Liver (tissue), 9 donors: Measurements from ENCODE around the gene THOC7. TPM values are rescaled to one million over a fixed set of nuclear protein-coding genes. Genes with fewer than 3 reads are reported as not detected.

ENCODE experiments used
- DNase-seq: peaks from one replicate; pipeline ENCODE4 v3.0.0-alpha.2; 2017; ENCODE audit warnings: low spot score
- H3K27ac ChIP-seq, 2 donors: one replicate each; pipeline ENCODE4 v1.7.0; 2013; ENCODE audit warnings: inconsistent platforms in 2 of 2, low read length in 2 of 2, control low read depth in 1 of 2, low read depth in 1 of 2, mild to moderate bottlenecking in 1 of 2
- H3K27me3 ChIP-seq, 4 donors: one replicate each; pipeline versions ENCODE4 v1.6.1 to v1.7.0; 2013; ENCODE audit warnings: low read length in 3 of 4, inconsistent platforms in 1 of 4, mild to moderate bottlenecking in 1 of 4, moderate library complexity in 1 of 4; ENCODE audit not compliant: control insufficient read depth in 4 of 4, insufficient read depth in 4 of 4
- H3K36me3 ChIP-seq, 4 donors: one replicate each; pipeline versions ENCODE4 v1.6.1 to v1.7.0; 2013; ENCODE audit warnings: low read length in 3 of 4, mild to moderate bottlenecking in 3 of 4, low read depth in 1 of 4, moderate library complexity in 1 of 4; ENCODE audit not compliant: control insufficient read depth in 4 of 4, insufficient read depth in 3 of 4
- H3K4me1 ChIP-seq, 4 donors: one replicate each; pipeline versions ENCODE4 v1.6.1 to v1.7.0; 2013; ENCODE audit warnings: low read length in 3 of 4, mild to moderate bottlenecking in 3 of 4, moderate library complexity in 1 of 4; ENCODE audit not compliant: control insufficient read depth in 4 of 4, insufficient read depth in 4 of 4
- H3K4me3 ChIP-seq, 3 donors: one replicate each; pipeline versions ENCODE4 v1.6.1 to v1.7.0; 2013; ENCODE audit warnings: low read length in 3 of 3, control low read depth in 1 of 3, low read depth in 1 of 3, mild to moderate bottlenecking in 1 of 3
- H3K9ac ChIP-seq, 2 donors: one replicate each; pipeline ENCODE4 v1.7.0; 2013; ENCODE audit warnings: low read length in 2 of 2, mild to moderate bottlenecking in 2 of 2, moderate library complexity in 2 of 2, control low read depth in 1 of 2, low read depth in 1 of 2
- H3K9me3 ChIP-seq, 4 donors: one replicate each; pipeline versions ENCODE4 v1.6.1 to v1.7.0; 2013; ENCODE audit warnings: low read length in 3 of 4; ENCODE audit not compliant: control insufficient read depth in 4 of 4
- EGR1 ChIP-seq, 2 donors: IDR thresholded peaks; 2 replicates each; pipeline ENCODE4 v1.6.1; 2016 to 2018; ENCODE audit warnings: antibody characterized with exemption in 2 of 2, low read depth in 2 of 2
- FOXA1 ChIP-seq: IDR thresholded peaks from 2 replicates; pipeline ENCODE4 v1.6.1; 2016; ENCODE audit warnings: antibody characterized with exemption
- FOXA2 ChIP-seq: IDR thresholded peaks from 2 replicates; pipeline ENCODE4 v1.6.1; 2016; ENCODE audit warnings: antibody characterized with exemption
- HNF4A ChIP-seq, 2 donors: conservative IDR thresholded peaks; 2 replicates each; pipeline ENCODE4 v1.6.1; 2016; ENCODE audit warnings: antibody characterized with exemption in 2 of 2, mild to moderate bottlenecking in 2 of 2
- JUND ChIP-seq, 2 donors: IDR thresholded peaks; 2 replicates each; pipeline ENCODE4 v1.6.1; 2016; ENCODE audit warnings: antibody characterized with exemption in 2 of 2
- NR2F2 ChIP-seq: IDR thresholded peaks from 2 replicates; pipeline ENCODE4 v1.6.1; 2016; ENCODE audit warnings: antibody characterized with exemption
- REST ChIP-seq: IDR thresholded peaks from 2 replicates; pipeline ENCODE4 v1.6.1; 2016; ENCODE audit warnings: antibody characterized with exemption, mild to moderate bottlenecking
- SP1 ChIP-seq: IDR thresholded peaks from 2 replicates; pipeline ENCODE4 v1.6.1; 2018; ENCODE audit warnings: antibody characterized with exemption, mild to moderate bottlenecking
- TAF1 ChIP-seq: conservative IDR thresholded peaks from 2 replicates; pipeline ENCODE4 v1.6.1; 2016; ENCODE audit warnings: antibody characterized with exemption, mild to moderate bottlenecking
- YY1 ChIP-seq: IDR thresholded peaks from 2 replicates; pipeline ENCODE4 v1.6.1; 2016; ENCODE audit warnings: antibody characterized with exemption, mild to moderate bottlenecking
- ZBTB33 ChIP-seq: IDR thresholded peaks from 2 replicates; pipeline ENCODE4 v1.6.1; 2016; ENCODE audit warnings: antibody characterized with exemption
- WGBS: extraction: QIAGEN DNeasy Blood & Tissue Kit; methylation state at CpG from one replicate; pipeline ENCODE4 v1.1.7; 2013; 5-methylcytosine and 5-hydroxymethylcytosine counted together
- polyA plus RNA-seq, 2 donors: library from polyadenylated mRNA; stranded (reverse) in 1 of 2; unstranded in 1 of 2; fragments of 200-250 nt in 1 of 2; fragments of >200 nt in 1 of 2; fragmentation: Nextera tagmentation in 1 of 2; extraction: Ambion mirVana in 1 of 2; gene quantifications; one replicate each; pipeline versions ENCODE4 v1.2.1 to v1.2.3, GENCODE V29; 2013 to 2015
- total RNA-seq, 2 donors: library from RNA; depleted of rRNA; stranded (reverse); fragments of >200 nt; gene quantifications; one replicate each; pipeline ENCODE4 v1.2.3, GENCODE V29; 2014
- TF ChIP-seq, protein P1 (sequence below): fragments of 150-350 bp; IDR thresholded peaks from 2 replicates; pipeline ENCODE4 v1.5.1; 2017; ENCODE audit warnings: improper control_type of control experiment, low read depth, low read length; ENCODE audit not compliant: missing input control
- donor health status: healthy.
- donor health status: healthy.
- donor health status: healthy.
- donor health status: healthy.
- donor health status: healthy.

THOC7 gene
- total and polyA plus RNA-seq, 4 donors: 11.7 to 38.6 (median 23.0) TPM

GRCh38 chr3:63870615-63871005 is 7.0 kb upstream of the THOC7 start:
- WGBS: 85% methylated on average over 2 of the region's 2 CpGs
- H3K4me3 ChIP-seq: no peak overlapping the region

DNA sequence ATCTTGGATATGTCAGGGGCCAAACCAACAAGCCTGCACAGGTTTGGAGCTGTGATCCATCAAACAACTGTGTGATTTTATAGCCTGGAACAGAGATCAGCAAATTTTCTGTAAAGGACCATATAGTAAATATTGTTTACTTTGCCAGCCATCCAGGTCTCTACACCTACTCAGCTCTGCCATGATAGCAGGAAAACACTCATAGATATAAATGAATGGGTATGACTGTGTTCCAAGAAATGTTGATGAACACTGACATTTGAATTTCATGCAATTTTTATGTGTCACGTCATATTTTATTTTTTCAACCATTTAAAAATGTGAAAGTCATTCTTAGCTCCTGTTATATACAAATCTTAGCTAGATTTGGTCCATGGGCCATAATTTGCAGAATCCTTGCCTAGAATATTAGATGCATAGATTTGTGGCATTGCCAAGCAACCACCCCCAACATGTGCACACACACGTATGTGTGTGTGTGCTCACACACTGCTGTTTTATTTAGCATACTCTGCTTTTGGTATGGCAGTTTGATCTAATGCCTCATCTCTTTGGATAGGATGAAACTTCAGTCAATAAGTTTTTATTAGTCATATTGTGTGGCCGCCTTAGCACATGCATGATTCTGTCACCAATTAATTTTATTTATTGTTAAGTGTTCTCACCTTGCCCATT is 6.5 kb upstream of the THOC7 start:
- no peak for TF ChIP-seq SP1
- TF ChIP-seq NR2F2: no peak
- TF ChIP-seq, protein P1, sequence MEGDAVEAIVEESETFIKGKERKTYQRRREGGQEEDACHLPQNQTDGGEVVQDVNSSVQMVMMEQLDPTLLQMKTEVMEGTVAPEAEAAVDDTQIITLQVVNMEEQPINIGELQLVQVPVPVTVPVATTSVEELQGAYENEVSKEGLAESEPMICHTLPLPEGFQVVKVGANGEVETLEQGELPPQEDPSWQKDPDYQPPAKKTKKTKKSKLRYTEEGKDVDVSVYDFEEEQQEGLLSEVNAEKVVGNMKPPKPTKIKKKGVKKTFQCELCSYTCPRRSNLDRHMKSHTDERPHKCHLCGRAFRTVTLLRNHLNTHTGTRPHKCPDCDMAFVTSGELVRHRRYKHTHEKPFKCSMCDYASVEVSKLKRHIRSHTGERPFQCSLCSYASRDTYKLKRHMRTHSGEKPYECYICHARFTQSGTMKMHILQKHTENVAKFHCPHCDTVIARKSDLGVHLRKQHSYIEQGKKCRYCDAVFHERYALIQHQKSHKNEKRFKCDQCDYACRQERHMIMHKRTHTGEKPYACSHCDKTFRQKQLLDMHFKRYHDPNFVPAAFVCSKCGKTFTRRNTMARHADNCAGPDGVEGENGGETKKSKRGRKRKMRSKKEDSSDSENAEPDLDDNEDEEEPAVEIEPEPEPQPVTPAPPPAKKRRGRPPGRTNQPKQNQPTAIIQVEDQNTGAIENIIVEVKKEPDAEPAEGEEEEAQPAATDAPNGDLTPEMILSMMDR: no peak
- no peak for TF ChIP-seq REST
- TF ChIP-seq HNF4A (conservative IDR thresholded peaks at IDR 0.05): no peak
- no peak for TF ChIP-seq YY1
- no peak for TF ChIP-seq JUND (IDR thresholded peaks at IDR 0.05)
- no peak for TF ChIP-seq TAF1
- TF ChIP-seq FOXA1: no peak
- no peak for TF ChIP-seq EGR1 (IDR thresholded peaks at IDR 0.05; ENCODE audit: low read depth in 2 of 2)
- no peaks in the 10 kb centered on the region for H3K27me3 ChIP-seq
- H3K36me3 ChIP-seq: no peaks in the 10 kb centered on the region
- H3K27ac ChIP-seq: no peak overlapping the region
- DNase-seq: no peak
- WGBS: 91% methylated on average over 3 of the region's 3 CpGs
- H3K4me1 ChIP-seq: peaks cover 0 to 3% (median 1%) of the 10 kb centered on the region in 4 donors
- no peaks in the 10 kb centered on the region for H3K9me3 ChIP-seq
- H3K9ac ChIP-seq: no peak overlapping the region
- no peak overlapping the region for H3K4me3 ChIP-seq

More at GRCh38 chr3:63870615-63871005, 7.0 kb upstream of the THOC7 start:
- Histone ChIP-seq H3K9me3 (no peaks in the 10 kb centered on the region), H3K27me3 (no peaks in the 10 kb centered on the region), H3K4me1 (no peaks in the 10 kb centered on the region), H3K27ac (no peak overlapping the region), H3K9ac (no peak overlapping the region), H3K36me3 (no peaks in the 10 kb centered on the region)
- no peak for DNase-seq
- TF ChIP-seq JUND (IDR thresholded peaks at IDR 0.05) (no peak), TAF1 (no peak), ZBTB33 (no peak), REST (no peak), YY1 (no peak), FOXA2 (no peak), HNF4A (conservative IDR thresholded peaks at IDR 0.05) (no peak)
